Calu3 (cell line): ENCODE data around the gene CHST9. TPM values are rescaled to one million over a fixed set of nuclear protein-coding genes. Genes with fewer than 3 reads are reported as not detected.

Source experiments
- BruUV-seq: library from RNA; stranded (reverse); fragments of 400-500 nt; replicated peaks from 2 replicates; lab custom pipeline; 2021; lab: Mats Ljungman, UMichigan
- CTCF ChIA-PET: fragments of 300-600 bp; sonication (Branson Sonifier 250); formaldehyde crosslinking; loops from one replicate; lab custom pipeline; 2022; ENCODE audit warnings: antibody characterized with exemption; lab: Charles Lee
- DNase-seq: peaks from one replicate; pipeline ENCODE4 v3.0.0; 2022
- H3K27ac Mint-ChIP-seq: one replicate; pipeline ENCODE4 v1.8.0; 2022; ENCODE audit warnings: mixed read lengths; ENCODE audit not compliant: unreplicated experiment
- H3K27me3 Mint-ChIP-seq: one replicate; pipeline ENCODE4 v1.8.0; 2022; ENCODE audit warnings: mixed read lengths; ENCODE audit not compliant: unreplicated experiment
- H3K36me3 Mint-ChIP-seq: one replicate; pipeline ENCODE4 v1.8.0; 2022; ENCODE audit warnings: mild to moderate bottlenecking, moderate library complexity, mixed read lengths; ENCODE audit not compliant: insufficient read depth, unreplicated experiment
- H3K4me1 Mint-ChIP-seq: one replicate; pipeline ENCODE4 v1.8.0; 2022; ENCODE audit warnings: mild to moderate bottlenecking, low read depth, mixed read lengths; ENCODE audit not compliant: unreplicated experiment
- H3K4me3 Mint-ChIP-seq: one replicate; pipeline ENCODE4 v1.8.0; 2022; ENCODE audit warnings: mild to moderate bottlenecking, low read depth, moderate library complexity, mixed read lengths; ENCODE audit not compliant: unreplicated experiment
- H3K9me3 Mint-ChIP-seq: one replicate; pipeline ENCODE4 v1.8.0; 2022; ENCODE audit warnings: low read depth, mixed read lengths; ENCODE audit not compliant: unreplicated experiment
- intact Hi-C: fragments of 100-400 bp; cut with micrococcal nuclease; formaldehyde crosslinking; loops from one replicate; pipeline ENCODE4 v1.10.0; 2022; ENCODE audit not compliant: unreplicated experiment
- total RNA-seq: library from RNA; stranded (reverse); gene quantifications from 2 replicates; pipeline ENCODE4 v1.2.3, GENCODE V29; 2022
- TF ChIP-seq, protein P1 (sequence below): fragments of 200-600 bp; IDR thresholded peaks from one replicate; pipeline ENCODE4 v1.8.0; 2022; ENCODE audit warnings: antibody characterized with exemption; ENCODE audit not compliant: unreplicated experiment

The CHST9 gene
- total RNA-seq, 1 experiment from 2014 or later: 56.9 TPM

DNA sequence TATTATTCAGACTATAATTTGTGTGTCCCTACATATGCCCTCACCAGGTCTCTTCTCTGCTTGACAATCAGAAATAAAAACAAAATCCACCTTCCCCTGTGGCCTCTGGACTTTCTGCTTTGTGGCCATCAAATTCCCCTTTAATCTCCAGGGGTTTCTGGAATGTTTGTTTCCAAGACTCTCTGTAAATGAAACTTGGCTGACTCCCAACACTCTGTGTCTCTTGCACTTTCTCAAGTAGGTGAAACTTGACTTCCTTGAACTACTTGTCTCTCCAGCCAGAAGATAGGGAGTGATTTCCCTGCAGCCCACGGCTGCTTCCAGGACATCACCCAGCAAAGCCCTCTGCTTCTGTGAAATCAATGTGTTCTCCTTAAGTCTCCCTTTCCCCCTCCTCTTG lies 265.5 kb downstream of the CHST9 start:
- intact Hi-C loops: no loop called here
- H3K36me3 Mint-ChIP-seq: peaks cover 8% of the 10 kb centered on the region
- H3K9me3 Mint-ChIP-seq: peaks cover 2% of the 10 kb centered on the region
- H3K27ac Mint-ChIP-seq: peak overlapping the region; percentile 30
- BruUV-seq: no TSS peak
- TF ChIP-seq, protein P1, sequence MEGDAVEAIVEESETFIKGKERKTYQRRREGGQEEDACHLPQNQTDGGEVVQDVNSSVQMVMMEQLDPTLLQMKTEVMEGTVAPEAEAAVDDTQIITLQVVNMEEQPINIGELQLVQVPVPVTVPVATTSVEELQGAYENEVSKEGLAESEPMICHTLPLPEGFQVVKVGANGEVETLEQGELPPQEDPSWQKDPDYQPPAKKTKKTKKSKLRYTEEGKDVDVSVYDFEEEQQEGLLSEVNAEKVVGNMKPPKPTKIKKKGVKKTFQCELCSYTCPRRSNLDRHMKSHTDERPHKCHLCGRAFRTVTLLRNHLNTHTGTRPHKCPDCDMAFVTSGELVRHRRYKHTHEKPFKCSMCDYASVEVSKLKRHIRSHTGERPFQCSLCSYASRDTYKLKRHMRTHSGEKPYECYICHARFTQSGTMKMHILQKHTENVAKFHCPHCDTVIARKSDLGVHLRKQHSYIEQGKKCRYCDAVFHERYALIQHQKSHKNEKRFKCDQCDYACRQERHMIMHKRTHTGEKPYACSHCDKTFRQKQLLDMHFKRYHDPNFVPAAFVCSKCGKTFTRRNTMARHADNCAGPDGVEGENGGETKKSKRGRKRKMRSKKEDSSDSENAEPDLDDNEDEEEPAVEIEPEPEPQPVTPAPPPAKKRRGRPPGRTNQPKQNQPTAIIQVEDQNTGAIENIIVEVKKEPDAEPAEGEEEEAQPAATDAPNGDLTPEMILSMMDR: no peak
- CTCF ChIA-PET: no interaction called here
- no peaks in the 10 kb centered on the region for H3K27me3 Mint-ChIP-seq
- no peak for DNase-seq
- no peak overlapping the region for H3K4me3 Mint-ChIP-seq
- peaks cover 35% of the 10 kb centered on the region for H3K4me1 Mint-ChIP-seq

- DNase-seq: no peak
- BruUV-seq: no TSS peak
- Mint-ChIP-seq H3K27me3 (no peaks in the 10 kb centered on the region), H3K4me1 (peaks cover 35% of the 10 kb centered on the region), H3K36me3 (peaks cover 8% of the 10 kb centered on the region), H3K9me3 (peaks cover 2% of the 10 kb centered on the region), H3K27ac (peak overlapping the region; percentile 30), H3K4me3 (no peak overlapping the region)
- intact Hi-C loops: no loop called here
- CTCF ChIA-PET: no interaction called here
- TF ChIP-seq, protein P1: no peak
Observed at GRCh38 chr18:26919201-26919600, 265.9 kb downstream of the CHST9 start.

DNA sequence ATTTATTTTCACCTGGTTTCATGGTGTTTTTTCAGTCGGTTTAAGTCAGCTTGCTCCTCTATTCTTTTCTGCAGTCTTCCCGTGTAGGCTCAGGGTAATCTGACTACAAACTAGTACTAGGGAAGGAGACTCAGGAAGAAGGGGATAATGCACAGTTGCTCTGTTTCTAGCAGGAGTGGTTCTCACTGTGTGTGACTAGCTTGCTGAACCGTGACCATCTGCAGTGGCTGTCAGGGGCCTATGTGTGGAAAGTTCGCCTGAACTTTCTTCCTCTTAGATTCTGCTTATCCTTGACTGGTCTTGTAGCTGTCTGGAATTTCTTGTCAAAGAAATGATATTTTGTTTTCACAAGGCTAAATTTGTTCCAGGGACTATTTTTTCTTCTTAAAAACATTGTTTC lies 273.3 kb downstream of the CHST9 start:
- intact Hi-C loops: no loop called here
- H3K9me3 Mint-ChIP-seq: peaks cover 5% of the 10 kb centered on the region
- no peaks in the 10 kb centered on the region for H3K27me3 Mint-ChIP-seq
- CTCF ChIA-PET: no interaction called here
- BruUV-seq: no TSS peak
- peaks cover 7% of the 10 kb centered on the region for H3K4me1 Mint-ChIP-seq
- DNase-seq: no peak
- H3K27ac Mint-ChIP-seq: no peak overlapping the region
- no peak overlapping the region for H3K4me3 Mint-ChIP-seq
- H3K36me3 Mint-ChIP-seq: no peaks in the 10 kb centered on the region
- TF ChIP-seq, protein P1: no peak

- Mint-ChIP-seq H3K27me3 (no peaks in the 10 kb centered on the region), H3K4me1 (peaks cover 7% of the 10 kb centered on the region), H3K9me3 (peaks cover 8% of the 10 kb centered on the region), H3K36me3 (no peaks in the 10 kb centered on the region), H3K27ac (no peak overlapping the region), H3K4me3 (no peak overlapping the region)
- CTCF ChIA-PET: interaction anchor here (0.5 kb wide), 1 partner anchor 339 kb away, joined by 5 read pairs; no protein-coding TSS in a partner anchor
- DNase-seq: no peak
- TF ChIP-seq, protein P1: no peak
- intact Hi-C loops: no loop called here
- no TSS peak for BruUV-seq
Observed at GRCh38 chr18:26909599-26910290, 275.4 kb downstream of the CHST9 start.
